ENCODE measurements around the gene IRX2. TPM values are rescaled to one million over a fixed set of nuclear protein-coding genes. Genes with fewer than 3 reads are reported as not detected.

Gene IRX2
- total RNA-seq, 1 experiment from 2014 or later: not detected

DNA sequence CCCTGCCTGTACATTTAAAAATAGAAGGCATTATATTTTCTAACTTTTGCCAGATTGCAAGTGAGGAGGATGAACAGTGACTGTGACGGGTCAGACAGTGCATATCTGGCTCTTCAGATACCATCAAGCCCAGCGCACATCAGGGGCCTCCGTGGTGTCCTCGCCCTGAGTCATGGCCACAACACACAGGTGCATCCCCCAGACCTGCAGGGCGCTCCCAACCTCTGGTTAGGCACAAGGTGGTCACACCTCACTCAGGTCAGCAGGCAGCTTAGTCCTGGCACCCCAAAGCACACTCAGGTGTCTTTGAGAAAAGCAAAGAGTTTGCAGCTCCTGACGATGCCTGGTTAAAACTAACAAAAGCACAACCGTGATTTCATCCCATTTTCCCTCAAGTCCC is 28.6 kb downstream of the IRX2 start:
- Histone ChIP-seq H3K4me3 (no peak overlapping the region), H3K36me3 (ENCODE audit: low read depth) (no peaks in the 10 kb centered on the region), H3K9me2 (ENCODE audit: insufficient read depth) (no peaks in the 10 kb centered on the region), H3F3A (ENCODE audit: insufficient read depth, low read depth) (no peaks in the 10 kb centered on the region), H2AFZ (no peak overlapping the region), H3K9me3 (ENCODE audit: insufficient read depth, low read depth) (no peaks in the 10 kb centered on the region), H3K27ac (no peak overlapping the region), H3K79me2 (ENCODE audit: low read depth) (no peaks in the 10 kb centered on the region), H3K4me1 (replicated peaks; ENCODE audit: insufficient read depth) (0 out of 2 replicates have a peak, but pooled peaks cover 3% of the 10 kb centered on the region), H3K4me2 (no peak overlapping the region), H3K27me3 (ENCODE audit: insufficient read depth, low read depth) (peaks cover 100% of the 10 kb centered on the region), H4K20me1 (ENCODE audit: insufficient read depth) (no peaks in the 10 kb centered on the region)
- intact Hi-C loops (cut with micrococcal nuclease; ENCODE audit: unreplicated experiment): no loop called here
- no peak for DNase-seq
- no TSS peak for BruUV-seq (replicated peaks)
- TF ChIP-seq, protein P1, sequence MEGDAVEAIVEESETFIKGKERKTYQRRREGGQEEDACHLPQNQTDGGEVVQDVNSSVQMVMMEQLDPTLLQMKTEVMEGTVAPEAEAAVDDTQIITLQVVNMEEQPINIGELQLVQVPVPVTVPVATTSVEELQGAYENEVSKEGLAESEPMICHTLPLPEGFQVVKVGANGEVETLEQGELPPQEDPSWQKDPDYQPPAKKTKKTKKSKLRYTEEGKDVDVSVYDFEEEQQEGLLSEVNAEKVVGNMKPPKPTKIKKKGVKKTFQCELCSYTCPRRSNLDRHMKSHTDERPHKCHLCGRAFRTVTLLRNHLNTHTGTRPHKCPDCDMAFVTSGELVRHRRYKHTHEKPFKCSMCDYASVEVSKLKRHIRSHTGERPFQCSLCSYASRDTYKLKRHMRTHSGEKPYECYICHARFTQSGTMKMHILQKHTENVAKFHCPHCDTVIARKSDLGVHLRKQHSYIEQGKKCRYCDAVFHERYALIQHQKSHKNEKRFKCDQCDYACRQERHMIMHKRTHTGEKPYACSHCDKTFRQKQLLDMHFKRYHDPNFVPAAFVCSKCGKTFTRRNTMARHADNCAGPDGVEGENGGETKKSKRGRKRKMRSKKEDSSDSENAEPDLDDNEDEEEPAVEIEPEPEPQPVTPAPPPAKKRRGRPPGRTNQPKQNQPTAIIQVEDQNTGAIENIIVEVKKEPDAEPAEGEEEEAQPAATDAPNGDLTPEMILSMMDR (conservative IDR thresholded peaks at IDR 0.05): no peak
- TF ChIP-seq EZH2 (IDR thresholded peaks at IDR 0.05; ENCODE audit: low read depth): no peak
- CTCF ChIA-PET: no interaction called here
- POLR2A ChIA-PET (ENCODE audit: unreplicated experiment): no interaction called here

DNA sequence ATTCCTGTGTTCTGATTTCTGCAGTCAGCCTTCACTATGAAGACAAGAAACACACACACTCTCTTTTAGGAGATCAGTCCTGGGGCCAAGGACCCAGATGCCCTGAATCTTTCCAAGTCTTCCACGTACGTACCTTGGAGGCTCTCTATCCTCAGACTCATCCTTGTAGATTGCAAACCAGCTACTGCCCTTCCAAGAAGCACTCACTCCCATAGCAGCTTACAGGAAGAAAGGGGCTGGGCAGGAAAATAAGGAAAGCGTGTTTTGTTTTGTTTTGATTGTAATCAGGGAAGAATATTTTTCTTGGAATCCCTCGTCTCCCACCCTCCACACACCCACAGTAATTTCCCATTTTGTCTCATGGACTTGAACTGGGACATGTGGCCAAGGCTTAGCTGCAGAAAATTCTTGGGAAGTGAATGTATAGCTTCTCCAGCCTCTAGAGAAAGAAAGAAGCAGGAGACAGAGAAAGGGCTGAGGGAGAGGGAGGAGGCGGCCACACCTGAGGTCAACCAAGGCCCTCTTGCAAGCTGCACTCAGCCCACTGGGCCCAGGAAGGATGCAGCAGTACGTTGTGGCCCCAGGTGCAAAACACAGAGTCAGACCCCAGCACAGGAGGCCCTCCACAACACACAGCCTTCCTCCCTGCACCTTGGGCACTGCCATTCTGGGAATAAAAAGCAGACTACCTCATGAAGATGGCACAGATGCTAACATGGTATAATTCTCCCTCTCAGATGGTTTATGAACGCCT is 29.9 kb downstream of the IRX2 start:
- no peaks in the 10 kb centered on the region for H3K9me3 ChIP-seq (ENCODE audit: insufficient read depth, low read depth)
- H3F3A ChIP-seq (ENCODE audit: insufficient read depth, low read depth): no peaks in the 10 kb centered on the region
- H3K9me2 ChIP-seq (ENCODE audit: insufficient read depth): no peaks in the 10 kb centered on the region
- H3K4me2 ChIP-seq: no peak overlapping the region
- no peak overlapping the region for H3K27ac ChIP-seq
- ChIA-PET CTCF (no interaction called here), POLR2A (ENCODE audit: unreplicated experiment) (no interaction called here)
- DNase-seq: no peak
- no peak overlapping the region for H2AFZ ChIP-seq
- no peaks in the 10 kb centered on the region for H4K20me1 ChIP-seq (ENCODE audit: insufficient read depth)
- intact Hi-C loops (cut with micrococcal nuclease; ENCODE audit: unreplicated experiment): no loop called here
- peaks cover 100% of the 10 kb centered on the region for H3K27me3 ChIP-seq (ENCODE audit: insufficient read depth, low read depth)
- no TSS peak for BruUV-seq (replicated peaks)
- no peaks in the 10 kb centered on the region for H3K79me2 ChIP-seq (ENCODE audit: low read depth)
- H3K4me1 ChIP-seq (replicated peaks; ENCODE audit: insufficient read depth): no peaks in the 10 kb centered on the region
- H3K4me3 ChIP-seq: no peak overlapping the region
- H3K36me3 ChIP-seq (ENCODE audit: low read depth): no peaks in the 10 kb centered on the region
- TF ChIP-seq, protein P1 (conservative IDR thresholded peaks at IDR 0.05): no peak
- TF ChIP-seq EZH2 (IDR thresholded peaks at IDR 0.05; ENCODE audit: low read depth): no peak

DNA sequence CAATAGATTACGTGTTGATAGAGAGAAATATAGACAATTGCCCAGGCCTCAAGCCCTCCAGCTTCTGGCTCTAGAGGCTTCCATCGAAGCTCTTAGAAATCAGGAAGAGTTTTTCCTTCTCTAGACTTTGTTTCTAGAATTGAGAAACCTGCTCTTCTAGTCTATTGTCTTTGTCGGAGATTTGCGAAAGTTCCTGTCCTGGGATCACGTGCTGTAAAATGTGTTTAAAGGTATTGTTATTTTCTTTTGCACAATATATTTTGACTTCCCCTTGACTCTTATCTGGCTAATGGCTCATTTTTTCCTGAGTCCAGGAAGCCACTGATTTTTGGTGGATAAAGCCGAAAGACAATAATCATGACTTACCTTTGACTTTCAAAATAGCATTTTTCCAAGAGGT is 32.1 kb downstream of the IRX2 start:
- no peak overlapping the region for H3K27ac ChIP-seq
- H3F3A ChIP-seq (ENCODE audit: insufficient read depth, low read depth): no peaks in the 10 kb centered on the region
- H2AFZ ChIP-seq: no peak overlapping the region
- H3K4me1 ChIP-seq (replicated peaks; ENCODE audit: insufficient read depth): no peaks in the 10 kb centered on the region
- CTCF ChIA-PET: no interaction called here
- no peaks in the 10 kb centered on the region for H4K20me1 ChIP-seq (ENCODE audit: insufficient read depth)
- no TSS peak for BruUV-seq (replicated peaks)
- H3K9me3 ChIP-seq (ENCODE audit: insufficient read depth, low read depth): no peaks in the 10 kb centered on the region
- POLR2A ChIA-PET (ENCODE audit: unreplicated experiment): no interaction called here
- DNase-seq: no peak
- no peak overlapping the region for H3K4me3 ChIP-seq
- TF ChIP-seq, protein P1 (conservative IDR thresholded peaks at IDR 0.05): no peak
- TF ChIP-seq EZH2 (IDR thresholded peaks at IDR 0.05; ENCODE audit: low read depth): no peak
- H3K36me3 ChIP-seq (ENCODE audit: low read depth): no peaks in the 10 kb centered on the region
- H3K79me2 ChIP-seq (ENCODE audit: low read depth): no peaks in the 10 kb centered on the region
- H3K9me2 ChIP-seq (ENCODE audit: insufficient read depth): no peaks in the 10 kb centered on the region
- intact Hi-C loops (cut with micrococcal nuclease; ENCODE audit: unreplicated experiment): no loop called here
- peaks cover 100% of the 10 kb centered on the region for H3K27me3 ChIP-seq (ENCODE audit: insufficient read depth, low read depth)
- no peak overlapping the region for H3K4me2 ChIP-seq
